C4-2B (cell line): ENCODE measurements around the gene DENND1C.

Source experiments
- ZFX ChIP-seq: fragments of 450-650 bp; IDR thresholded peaks from 2 replicates; pipeline ENCODE4 v1.6.1; 2017
- TF ChIP-seq, protein P1 (sequence below): fragments of 450-650 bp; conservative IDR thresholded peaks from 2 replicates; pipeline ENCODE4 v1.5.1; 2017; ENCODE audit warnings: mild to moderate bottlenecking

GRCh38 chr19:6528544-6529121, 47.0 kb upstream of the DENND1C start:
- TF ChIP-seq, protein P1, sequence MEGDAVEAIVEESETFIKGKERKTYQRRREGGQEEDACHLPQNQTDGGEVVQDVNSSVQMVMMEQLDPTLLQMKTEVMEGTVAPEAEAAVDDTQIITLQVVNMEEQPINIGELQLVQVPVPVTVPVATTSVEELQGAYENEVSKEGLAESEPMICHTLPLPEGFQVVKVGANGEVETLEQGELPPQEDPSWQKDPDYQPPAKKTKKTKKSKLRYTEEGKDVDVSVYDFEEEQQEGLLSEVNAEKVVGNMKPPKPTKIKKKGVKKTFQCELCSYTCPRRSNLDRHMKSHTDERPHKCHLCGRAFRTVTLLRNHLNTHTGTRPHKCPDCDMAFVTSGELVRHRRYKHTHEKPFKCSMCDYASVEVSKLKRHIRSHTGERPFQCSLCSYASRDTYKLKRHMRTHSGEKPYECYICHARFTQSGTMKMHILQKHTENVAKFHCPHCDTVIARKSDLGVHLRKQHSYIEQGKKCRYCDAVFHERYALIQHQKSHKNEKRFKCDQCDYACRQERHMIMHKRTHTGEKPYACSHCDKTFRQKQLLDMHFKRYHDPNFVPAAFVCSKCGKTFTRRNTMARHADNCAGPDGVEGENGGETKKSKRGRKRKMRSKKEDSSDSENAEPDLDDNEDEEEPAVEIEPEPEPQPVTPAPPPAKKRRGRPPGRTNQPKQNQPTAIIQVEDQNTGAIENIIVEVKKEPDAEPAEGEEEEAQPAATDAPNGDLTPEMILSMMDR: no peak
- no peak for TF ChIP-seq ZFX
